ENCODE results near the gene BLTP3A. TPM values are rescaled to one million over a fixed set of nuclear protein-coding genes. Genes with fewer than 3 reads are reported as not detected.
"Not testable (repeated sequence)": the region's sequence is repeated elsewhere in the genome, so short reads cannot be mapped to it uniquely, and the experiment has no call there.

The BLTP3A gene, protein sequence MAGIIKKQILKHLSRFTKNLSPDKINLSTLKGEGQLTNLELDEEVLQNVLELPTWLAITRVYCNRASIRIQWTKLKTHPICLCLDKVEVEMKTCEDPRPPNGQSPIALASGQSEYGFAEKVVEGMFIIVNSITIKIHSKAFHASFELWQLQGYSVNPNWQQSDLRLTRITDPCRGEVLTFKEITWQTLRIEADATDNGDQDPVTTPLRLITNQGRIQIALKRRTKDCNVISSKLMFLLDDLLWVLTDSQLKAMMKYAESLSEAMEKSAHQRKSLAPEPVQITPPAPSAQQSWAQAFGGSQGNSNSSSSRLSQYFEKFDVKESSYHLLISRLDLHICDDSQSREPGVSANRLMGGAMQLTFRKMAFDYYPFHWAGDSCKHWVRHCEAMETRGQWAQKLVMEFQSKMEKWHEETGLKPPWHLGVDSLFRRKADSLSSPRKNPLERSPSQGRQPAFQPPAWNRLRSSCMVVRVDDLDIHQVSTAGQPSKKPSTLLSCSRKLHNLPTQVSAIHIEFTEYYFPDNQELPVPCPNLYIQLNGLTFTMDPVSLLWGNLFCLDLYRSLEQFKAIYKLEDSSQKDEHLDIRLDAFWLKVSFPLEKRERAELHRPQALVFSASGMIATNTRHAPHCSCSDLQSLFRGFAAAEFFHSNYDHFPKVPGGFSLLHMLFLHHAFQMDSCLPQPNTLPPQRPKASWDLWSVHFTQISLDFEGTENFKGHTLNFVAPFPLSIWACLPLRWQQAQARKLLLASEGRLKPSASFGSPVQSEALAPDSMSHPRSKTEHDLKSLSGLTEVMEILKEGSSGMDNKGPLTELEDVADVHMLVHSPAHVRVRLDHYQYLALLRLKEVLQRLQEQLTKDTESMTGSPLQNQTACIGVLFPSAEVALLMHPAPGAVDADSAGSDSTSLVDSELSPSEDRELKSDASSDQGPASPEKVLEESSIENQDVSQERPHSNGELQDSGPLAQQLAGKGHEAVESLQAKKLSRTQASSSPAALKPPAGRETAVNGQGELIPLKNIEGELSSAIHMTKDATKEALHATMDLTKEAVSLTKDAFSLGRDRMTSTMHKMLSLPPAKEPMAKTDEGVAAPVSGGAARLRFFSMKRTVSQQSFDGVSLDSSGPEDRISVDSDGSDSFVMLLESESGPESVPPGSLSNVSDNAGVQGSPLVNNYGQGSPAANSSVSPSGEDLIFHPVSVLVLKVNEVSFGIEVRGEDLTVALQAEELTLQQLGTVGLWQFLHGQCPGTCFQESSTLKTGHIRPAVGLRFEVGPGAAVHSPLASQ (N-terminal part only)
- total RNA-seq: 7.8 TPM
- 10 to 100 TPM in 7 of 8 donors, 1 to 10 TPM in 1; 9.0 to 14.0 (median 11.7) TPM for polyA plus RNA-seq (ENCODE audit: insufficient read depth in 1 of 8, insufficient read length in 8 of 8, low replicate concordance in 1 of 8)
- long read RNA-seq, donor 1: 0 reads
- long read RNA-seq, donor 2: 0 reads
- long read RNA-seq, donor 3, full-length matches to known transcripts: 1 of 45 reads
- long read RNA-seq, donor 3, partial matches to known transcripts: 44 of 45 reads
- long read RNA-seq, donor 3, other reads (novel, unspliced or antisense): 0 of 45 reads
- long read RNA-seq, donor 4: 0 reads
- long read RNA-seq, donor 5, partial matches to known transcripts: 48 of 102 reads
- long read RNA-seq, donor 5, other reads (novel, unspliced or antisense): 54 of 102 reads
- long read RNA-seq, donor 6, full-length matches to known transcripts: 1 of 1 reads
- long read RNA-seq, donor 6, partial matches to known transcripts: 0 of 1 reads
- long read RNA-seq, donor 6, other reads (novel, unspliced or antisense): 0 of 1 reads
- long read RNA-seq, donor 7, partial matches to known transcripts: 44 of 82 reads
- long read RNA-seq, donor 7, other reads (novel, unspliced or antisense): 38 of 82 reads
- long read RNA-seq, donor 8, partial matches to known transcripts: 32 of 52 reads
- long read RNA-seq, donor 8, other reads (novel, unspliced or antisense): 20 of 52 reads
- long read RNA-seq, donor 9: 0 reads
- long read RNA-seq, donor 10, partial matches to known transcripts: 46 of 66 reads
- long read RNA-seq, donor 10, other reads (novel, unspliced or antisense): 20 of 66 reads
- long read RNA-seq, donor 11, partial matches to known transcripts: 34 of 53 reads
- long read RNA-seq, donor 11, other reads (novel, unspliced or antisense): 19 of 53 reads

DNA sequence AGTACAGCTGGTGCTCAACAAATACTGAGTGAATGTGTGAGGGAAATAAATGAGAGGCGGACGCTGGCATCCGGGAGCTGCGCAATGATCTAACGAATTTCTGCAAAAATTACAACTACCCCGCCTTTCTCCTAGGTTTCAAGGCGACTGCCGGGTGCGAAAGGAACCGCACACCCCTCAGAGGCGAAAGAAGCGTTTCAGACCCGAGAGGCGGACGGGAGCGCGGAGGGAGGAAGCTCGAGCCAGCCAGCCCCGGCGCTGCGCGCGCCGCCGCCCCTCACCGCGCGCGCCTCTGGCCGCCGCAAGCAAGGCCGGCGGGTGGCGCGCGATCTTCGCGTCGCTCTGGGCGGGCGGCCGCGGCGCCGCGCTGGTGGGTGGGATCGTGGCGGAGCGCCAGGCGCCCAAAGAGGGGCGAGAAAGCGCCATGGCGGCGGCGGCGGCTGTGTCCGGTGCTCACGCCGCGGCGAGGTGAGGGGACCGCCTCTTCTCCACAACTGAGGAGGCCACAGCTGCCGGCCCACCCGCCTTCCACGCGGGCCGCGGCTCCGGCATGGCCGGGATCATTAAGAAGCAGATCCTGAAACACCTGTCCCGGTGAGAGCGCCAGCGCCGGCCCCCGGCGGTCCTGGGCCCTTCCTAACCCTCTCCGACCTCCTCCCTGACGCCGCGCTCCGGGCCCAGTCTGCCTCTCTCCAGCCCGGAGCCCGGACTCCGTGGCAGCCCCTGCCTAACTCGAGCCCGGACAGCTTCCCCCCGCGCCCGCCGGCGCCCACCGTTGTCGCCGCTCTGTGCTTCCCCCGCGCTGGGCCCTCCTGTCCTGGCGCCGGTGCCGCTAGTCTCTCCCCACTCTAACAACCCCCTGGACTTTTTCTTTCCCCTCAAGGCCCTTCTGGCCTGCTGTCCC lies at the start of gene BLTP3A:
Gene BLTP3A (plus strand): TSS at position 383 of the 904 bp plus-strand sequence. CDS start 168 bp downstream, at position 551.
- DNase-seq: peak; percentile 91

DNA sequence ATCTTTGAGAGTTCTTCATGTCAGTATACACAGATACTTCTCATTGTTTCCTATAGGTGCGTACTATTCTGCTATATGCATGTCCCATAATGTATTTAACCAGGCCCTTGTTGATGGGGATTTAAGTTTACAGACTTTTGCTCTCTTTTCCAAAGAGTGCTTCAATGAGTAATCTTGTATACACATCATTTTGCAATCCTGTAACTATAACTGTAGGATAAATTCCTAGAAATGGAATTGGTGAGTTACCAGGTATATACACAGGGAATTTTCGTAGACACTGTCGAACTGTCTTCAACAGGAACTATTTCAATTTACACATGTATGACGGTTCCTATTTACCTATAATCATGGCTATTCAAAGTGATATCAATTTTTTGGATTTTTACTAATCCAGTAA lies 49.8 kb upstream of the BLTP3A start:
- DNase-seq: no peak
- Histone ChIP-seq H3K4me3 (ENCODE audit: low read length) (no peak overlapping the region), H3K36me3 (ENCODE audit: control insufficient read depth, insufficient read depth, low read length) (no peaks in the 10 kb centered on the region), H3K4me1 (ENCODE audit: control insufficient read depth, insufficient read depth, low read length) (no peaks in the 10 kb centered on the region), H3K27me3 (ENCODE audit: control insufficient read depth, insufficient read depth, low read length) (no peaks in the 10 kb centered on the region), H3K27ac (ENCODE audit: low read length) (no peak overlapping the region), H3K9me3 (replicated peaks; ENCODE audit: control insufficient read depth, low read depth, low read length) (no peaks in the 10 kb centered on the region)
- WGBS (ENCODE audit: insufficient coverage): no CpG with 5 or more reads among the region's 4 CpGs

More for the DNA sequence above, at the start of gene BLTP3A:
- peak within 1 kb of the TSS; percentile 80 for H3K4me3 ChIP-seq (ENCODE audit: low read length)
- H3K9me3 ChIP-seq (replicated peaks; ENCODE audit: control insufficient read depth, low read depth, low read length): peaks cover 4% of the 10 kb centered on the region
- peak within 1 kb of the TSS; percentile 91 for H3K27ac ChIP-seq (ENCODE audit: low read length)
- no peaks in the 10 kb centered on the region for H3K27me3 ChIP-seq (ENCODE audit: control insufficient read depth, insufficient read depth, low read length)
- H3K4me1 ChIP-seq (ENCODE audit: control insufficient read depth, insufficient read depth, low read length): peaks cover 15% of the 10 kb centered on the region
- under 1% methylated on average over 99 of the region's 99 CpGs for WGBS (ENCODE audit: insufficient coverage)
- H3K36me3 ChIP-seq (ENCODE audit: control insufficient read depth, insufficient read depth, low read length): no peaks in the 10 kb centered on the region

GRCh38 chr6:34743625-34744293 lies 48.1 kb upstream of the BLTP3A start:
- H3K4me1 ChIP-seq (ENCODE audit: control insufficient read depth, insufficient read depth, low read length): no peaks in the 10 kb centered on the region
- no peak for DNase-seq
- no peaks in the 10 kb centered on the region for H3K27me3 ChIP-seq (ENCODE audit: control insufficient read depth, insufficient read depth, low read length)
- H3K9me3 ChIP-seq (replicated peaks; ENCODE audit: control insufficient read depth, low read depth, low read length): no peaks in the 10 kb centered on the region
- H3K27ac ChIP-seq (ENCODE audit: low read length): no peak overlapping the region
- no peak overlapping the region for H3K4me3 ChIP-seq (ENCODE audit: low read length)
- 93% methylated on average over 2 of the region's 7 CpGs for WGBS (ENCODE audit: insufficient coverage)
- H3K36me3 ChIP-seq (ENCODE audit: control insufficient read depth, insufficient read depth, low read length): no peaks in the 10 kb centered on the region

DNA sequence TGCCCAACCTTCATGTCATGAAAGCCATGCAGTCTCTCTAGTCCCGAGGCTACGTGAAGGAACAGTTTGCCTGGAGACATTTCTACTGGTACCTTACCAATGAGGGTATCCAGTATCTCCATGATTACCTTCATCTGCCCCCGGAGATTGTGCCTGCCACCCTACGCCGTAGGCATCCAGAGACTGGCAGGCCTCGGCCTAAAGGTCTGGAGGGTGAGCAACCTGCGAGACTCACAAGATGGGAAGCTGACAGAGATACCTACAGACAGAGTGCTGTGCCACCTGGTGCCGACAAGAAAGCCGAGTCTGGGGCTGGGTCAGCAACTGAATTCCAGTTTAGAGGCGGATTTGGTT lies 47.6 kb upstream of the BLTP3A start:
- not testable (repeated sequence) for H3K9me3 ChIP-seq (replicated peaks; ENCODE audit: control insufficient read depth, low read depth, low read length); H3K27ac ChIP-seq (ENCODE audit: low read length); DNase-seq; H3K4me3 ChIP-seq (ENCODE audit: low read length); H3K27me3 ChIP-seq (ENCODE audit: control insufficient read depth, insufficient read depth, low read length); H3K36me3 ChIP-seq (ENCODE audit: control insufficient read depth, insufficient read depth, low read length); H3K4me1 ChIP-seq (ENCODE audit: control insufficient read depth, insufficient read depth, low read length)
- 86% methylated on average over 5 of the region's 10 CpGs for WGBS (ENCODE audit: insufficient coverage)

DNA sequence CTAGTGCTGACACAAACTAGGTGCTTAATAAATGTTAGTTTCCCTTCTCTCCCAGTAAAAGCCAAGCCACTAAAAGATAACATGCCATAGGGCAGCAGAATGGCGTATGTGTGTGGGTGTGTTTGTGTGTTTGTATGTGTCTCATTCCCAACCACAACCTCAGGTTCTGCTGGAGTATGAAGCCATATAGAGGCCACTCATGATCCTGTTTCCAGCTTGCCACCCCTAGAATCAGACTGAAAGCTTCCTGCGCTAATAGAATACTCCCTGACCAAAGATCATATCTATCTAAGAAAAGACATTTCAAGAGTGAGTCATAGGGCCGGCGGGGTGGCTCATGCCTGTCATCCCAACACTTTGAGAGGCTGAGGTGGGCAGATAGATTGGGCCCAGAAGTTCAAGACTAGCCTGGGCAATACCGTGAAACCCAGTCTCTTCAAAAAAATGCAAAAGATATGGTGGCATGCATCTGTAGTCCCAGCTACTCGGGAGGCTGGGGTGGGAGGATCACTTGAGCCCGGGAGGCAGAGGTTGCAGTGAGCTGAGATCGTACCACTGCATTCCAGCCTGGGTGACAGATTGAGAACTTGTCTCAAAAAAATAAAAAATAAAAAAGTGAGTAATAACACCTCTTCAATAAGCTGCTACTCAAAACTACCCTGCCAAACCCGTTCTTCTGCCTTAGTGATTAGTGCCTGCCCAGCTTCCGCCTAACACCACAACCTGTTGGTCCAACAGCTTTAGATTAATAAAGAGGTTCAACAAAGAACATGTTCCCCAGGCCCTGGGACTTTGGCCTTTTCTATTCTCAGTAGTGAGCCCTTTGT lies 46.4 kb upstream of the BLTP3A start:
- Histone ChIP-seq H3K9me3 (replicated peaks; ENCODE audit: control insufficient read depth, low read depth, low read length) (no peaks in the 10 kb centered on the region), H3K36me3 (ENCODE audit: control insufficient read depth, insufficient read depth, low read length) (no peaks in the 10 kb centered on the region), H3K4me1 (ENCODE audit: control insufficient read depth, insufficient read depth, low read length) (no peaks in the 10 kb centered on the region), H3K27me3 (ENCODE audit: control insufficient read depth, insufficient read depth, low read length) (no peaks in the 10 kb centered on the region), H3K4me3 (ENCODE audit: low read length) (no peak overlapping the region), H3K27ac (ENCODE audit: low read length) (no peak overlapping the region)
- no CpG with 5 or more reads among the region's 10 CpGs for WGBS (ENCODE audit: insufficient coverage)
- DNase-seq: no peak

GRCh38 chr6:34746104-34746846 lies 45.6 kb upstream of the BLTP3A start:
- H3K27ac ChIP-seq (ENCODE audit: low read length): no peak overlapping the region
- H3K9me3 ChIP-seq (replicated peaks; ENCODE audit: control insufficient read depth, low read depth, low read length): no peaks in the 10 kb centered on the region
- H3K27me3 ChIP-seq (ENCODE audit: control insufficient read depth, insufficient read depth, low read length): no peaks in the 10 kb centered on the region
- no peaks in the 10 kb centered on the region for H3K36me3 ChIP-seq (ENCODE audit: control insufficient read depth, insufficient read depth, low read length)
- H3K4me1 ChIP-seq (ENCODE audit: control insufficient read depth, insufficient read depth, low read length): no peaks in the 10 kb centered on the region
- 50% methylated on average over 1 of the region's 6 CpGs for WGBS (ENCODE audit: insufficient coverage)
- DNase-seq: no peak
- H3K4me3 ChIP-seq (ENCODE audit: low read length): no peak overlapping the region

GRCh38 chr6:34748757-34749156 lies 43.1 kb upstream of the BLTP3A start:
- no CpG with 5 or more reads among the region's 2 CpGs for WGBS (ENCODE audit: insufficient coverage)
- H3K27me3 ChIP-seq (ENCODE audit: control insufficient read depth, insufficient read depth, low read length): no peaks in the 10 kb centered on the region
- H3K4me1 ChIP-seq (ENCODE audit: control insufficient read depth, insufficient read depth, low read length): no peaks in the 10 kb centered on the region
- no peak overlapping the region for H3K27ac ChIP-seq (ENCODE audit: low read length)
- H3K9me3 ChIP-seq (replicated peaks; ENCODE audit: control insufficient read depth, low read depth, low read length): no peaks in the 10 kb centered on the region
- no peaks in the 10 kb centered on the region for H3K36me3 ChIP-seq (ENCODE audit: control insufficient read depth, insufficient read depth, low read length)
- H3K4me3 ChIP-seq (ENCODE audit: low read length): no peak overlapping the region
- no peak for DNase-seq
